Hepatocyte (in vitro differentiated cells): ENCODE results near the gene DOC2B. TPM values are rescaled to one million over a fixed set of nuclear protein-coding genes. Genes with fewer than 3 reads are reported as not detected.
"Not testable (repeated sequence)": the region's sequence is repeated elsewhere in the genome, so short reads cannot be mapped to it uniquely, and the experiment has no call there.

Experiments
- DNase-seq: peaks from one replicate; pipeline ENCODE4 v3.0.0-alpha.2; 2016; ENCODE audit warnings: low spot score
- H2AFZ ChIP-seq: fragments of 200-600 bp; sonication (generic); 2 replicates; pipeline ENCODE4 v1.6.0; 2016; ENCODE audit warnings: antibody characterized with exemption, mild to moderate bottlenecking
- H3K27ac ChIP-seq: fragments of 200-600 bp; sonication (generic); 2 replicates; pipeline ENCODE4 v1.5.1; 2016; ENCODE audit warnings: mild to moderate bottlenecking
- H3K27me3 ChIP-seq: fragments of 200-600 bp; sonication (generic); 2 replicates; pipeline ENCODE4 v1.6.1; 2016
- H3K36me3 ChIP-seq: fragments of 200-600 bp; sonication (generic); replicated peaks from 2 replicates; pipeline ENCODE4 v1.5.1; 2016; ENCODE audit warnings: low read depth; ENCODE audit not compliant: insufficient read depth
- H3K4me1 ChIP-seq: fragments of 200-600 bp; sonication (generic); 2 replicates; pipeline ENCODE4 v1.5.1; 2016; ENCODE audit warnings: mild to moderate bottlenecking, moderate library complexity; ENCODE audit not compliant: insufficient read depth
- H3K4me2 ChIP-seq: fragments of 200-600 bp; sonication (generic); 2 replicates; pipeline ENCODE4 v1.6.0; 2016
- H3K4me3 ChIP-seq: fragments of 200-600 bp; sonication (generic); 2 replicates; pipeline ENCODE4 v1.5.1; 2016; ENCODE audit warnings: mild to moderate bottlenecking
- H3K79me2 ChIP-seq: fragments of 200-600 bp; sonication (generic); 2 replicates; pipeline ENCODE4 v1.6.0; 2017; ENCODE audit warnings: mild to moderate bottlenecking
- H3K9me2 ChIP-seq: fragments of 200-600 bp; sonication (generic); replicated peaks from 2 replicates; pipeline ENCODE4 v1.6.0; 2017; ENCODE audit warnings: mild to moderate bottlenecking; ENCODE audit not compliant: insufficient read depth
- H3K9me3 ChIP-seq: fragments of 200-600 bp; sonication (generic); 2 replicates; pipeline ENCODE4 v1.5.1; 2016; ENCODE audit warnings: low read depth, mild to moderate bottlenecking
- H4K20me1 ChIP-seq: fragments of 200-600 bp; sonication (generic); 2 replicates; pipeline ENCODE4 v1.6.0; 2016; ENCODE audit warnings: mild to moderate bottlenecking; ENCODE audit not compliant: insufficient read depth, poor library complexity, severe bottlenecking
- CTCF ChIP-seq: fragments of 200-600 bp; sonication (generic); IDR thresholded peaks from 2 replicates; pipeline ENCODE4 v1.5.1; 2016; ENCODE audit warnings: antibody characterized with exemption, mild to moderate bottlenecking; ENCODE audit not compliant: poor library complexity
- EZH2 ChIP-seq: fragments of 200-600 bp; sonication (generic); IDR thresholded peaks from 2 replicates; pipeline ENCODE4 v1.6.1; 2016; ENCODE audit warnings: antibody characterized with exemption, mild to moderate bottlenecking, borderline replicate concordance
- EZH2phosphoT487 ChIP-seq: fragments of 200-600 bp; sonication (generic); IDR thresholded peaks from one replicate; pipeline ENCODE4 v1.6.1; 2018; ENCODE audit warnings: antibody characterized with exemption, mild to moderate bottlenecking, low read depth, moderate library complexity; ENCODE audit not compliant: unreplicated experiment, severe bottlenecking
- WGBS: methylation state at CpG from one replicate; pipeline ENCODE4 v1.1.6; 2016; ENCODE audit warnings: low lambda C conversion rate; ENCODE audit errors: missing lambda C conversion rate; 5-methylcytosine and 5-hydroxymethylcytosine counted together
- polyA plus RNA-seq: library from polyadenylated mRNA; unstranded; fragments of >200 nt; fragmentation: Nextera tagmentation; extraction: Ambion mirVana; gene quantifications from 2 replicates; pipeline ENCODE4 v1.2.1, GENCODE V29; 2016
- total RNA-seq: library from RNA; depleted of rRNA; stranded (reverse); fragments of >200 nt; gene quantifications from 2 replicates; pipeline ENCODE4 v1.2.3, GENCODE V29; 2014

DOC2B gene
- total and polyA plus RNA-seq, 2 experiments from 2014 or later = 0.59 to 1.6 TPM

- Histone ChIP-seq H3K9me2 (no peaks in the 10 kb centered on the region), H3K4me3 (no peak overlapping the region), H2AFZ (no peak overlapping the region), H3K27me3 (no peaks in the 10 kb centered on the region), H3K4me1 (no peaks in the 10 kb centered on the region), H3K4me2 (no peak overlapping the region), H3K79me2 (no peaks in the 10 kb centered on the region), H4K20me1 (no peaks in the 10 kb centered on the region), H3K36me3 (no peaks in the 10 kb centered on the region), H3K27ac (no peak overlapping the region), H3K9me3 (no peaks in the 10 kb centered on the region)
- 82% methylated on average over 8 of the region's 8 CpGs for WGBS
- TF ChIP-seq EZH2phosphoT487 (no peak), EZH2 (no peak)
- DNase-seq = no peak
These were observed 40.7 kb upstream of the DOC2B start for GRCh38 chr17:222172-222571.

DNA sequence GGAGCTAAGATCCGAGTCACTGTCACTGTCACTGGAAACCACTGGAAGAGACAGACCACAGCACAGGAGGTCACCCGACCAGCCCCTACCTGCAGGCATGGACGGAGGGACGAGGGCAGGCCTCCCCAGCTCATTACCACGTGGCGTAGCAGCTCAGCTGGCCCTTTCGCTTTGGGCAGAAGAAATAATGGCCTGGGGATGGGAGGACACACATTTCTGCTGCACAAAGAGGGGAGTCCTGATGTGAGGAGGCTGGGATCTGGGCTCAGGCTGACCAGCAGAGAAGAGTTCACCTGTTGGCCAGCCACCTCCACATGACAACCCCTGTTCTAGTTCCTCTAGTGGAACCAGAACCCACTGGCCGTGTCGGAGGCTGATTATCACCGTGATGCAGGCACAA, 38.2 kb upstream of the DOC2B start:
- H3K9me3 ChIP-seq = no peaks in the 10 kb centered on the region
- DNase-seq = no peak
- H3K36me3 ChIP-seq = no peaks in the 10 kb centered on the region
- H4K20me1 ChIP-seq = no peaks in the 10 kb centered on the region
- 96% methylated on average over 10 of the region's 10 CpGs for WGBS
- H3K4me1 ChIP-seq = no peaks in the 10 kb centered on the region
- no peak overlapping the region for H3K4me3 ChIP-seq
- no peaks in the 10 kb centered on the region for H3K9me2 ChIP-seq
- no peak for TF ChIP-seq CTCF
- no peaks in the 10 kb centered on the region for H3K27me3 ChIP-seq
- no peak overlapping the region for H3K4me2 ChIP-seq
- no peaks in the 10 kb centered on the region for H3K79me2 ChIP-seq
- no peak overlapping the region for H2AFZ ChIP-seq
- no peak overlapping the region for H3K27ac ChIP-seq

- Histone ChIP-seq H3K4me1 (no peaks in the 10 kb centered on the region), H3K27me3 (no peaks in the 10 kb centered on the region), H3K9me3 (no peaks in the 10 kb centered on the region), H3K27ac (no peak overlapping the region), H4K20me1 (no peaks in the 10 kb centered on the region), H3K79me2 (no peaks in the 10 kb centered on the region), H3K9me2 (no peaks in the 10 kb centered on the region), H3K4me2 (no peak overlapping the region), H2AFZ (no peak overlapping the region), H3K36me3 (no peaks in the 10 kb centered on the region), H3K4me3 (no peak overlapping the region)
- 91% methylated on average over 8 of the region's 8 CpGs for WGBS
- TF ChIP-seq EZH2 = no peak
- TF ChIP-seq CTCF = no peak
- no peak for TF ChIP-seq EZH2phosphoT487
- no peak for DNase-seq
These were observed 37.1 kb upstream of the DOC2B start for GRCh38 chr17:218432-219110.

- TF ChIP-seq EZH2 = no peak
- TF ChIP-seq CTCF = no peak
- no peak for TF ChIP-seq EZH2phosphoT487
- H4K20me1 ChIP-seq = no peaks in the 10 kb centered on the region
- no peaks in the 10 kb centered on the region for H3K9me3 ChIP-seq
- H3K9me2 ChIP-seq = no peaks in the 10 kb centered on the region
- no peak overlapping the region for H2AFZ ChIP-seq
- H3K27me3 ChIP-seq = no peaks in the 10 kb centered on the region
- no peak overlapping the region for H3K4me2 ChIP-seq
- H3K4me3 ChIP-seq = no peak overlapping the region
- no peak overlapping the region for H3K27ac ChIP-seq
- no peak for DNase-seq
- H3K79me2 ChIP-seq = no peaks in the 10 kb centered on the region
- no peaks in the 10 kb centered on the region for H3K4me1 ChIP-seq
- 44% methylated on average over 2 of the region's 2 CpGs for WGBS
- no peaks in the 10 kb centered on the region for H3K36me3 ChIP-seq
These were observed 35.2 kb upstream of the DOC2B start for GRCh38 chr17:216625-217024.

GRCh38 chr17:215563-216478, 34.4 kb upstream of the DOC2B start:
- H2AFZ ChIP-seq, H3K27ac ChIP-seq, H4K20me1 ChIP-seq, H3K9me3 ChIP-seq, DNase-seq, H3K27me3 ChIP-seq, H3K79me2 ChIP-seq, H3K4me1 ChIP-seq, H3K9me2 ChIP-seq, H3K36me3 ChIP-seq, H3K4me2 ChIP-seq, H3K4me3 ChIP-seq: not testable (repeated sequence)
- WGBS = 72% methylated on average over 21 of the region's 29 CpGs
